ENCODE data around the gene ICAM3. TPM values are rescaled to one million over a fixed set of nuclear protein-coding genes. Genes with fewer than 3 reads are reported as not detected.
A peak's percentile ranks its signal among the peaks of the same experiment; 100 is the strongest.
"Not testable (repeated sequence)": the region's sequence is repeated elsewhere in the genome, so short reads cannot be mapped to it uniquely, and the experiment has no call there.

Gene ICAM3
- total RNA-seq, 1 donor: 3.6 TPM

DNA sequence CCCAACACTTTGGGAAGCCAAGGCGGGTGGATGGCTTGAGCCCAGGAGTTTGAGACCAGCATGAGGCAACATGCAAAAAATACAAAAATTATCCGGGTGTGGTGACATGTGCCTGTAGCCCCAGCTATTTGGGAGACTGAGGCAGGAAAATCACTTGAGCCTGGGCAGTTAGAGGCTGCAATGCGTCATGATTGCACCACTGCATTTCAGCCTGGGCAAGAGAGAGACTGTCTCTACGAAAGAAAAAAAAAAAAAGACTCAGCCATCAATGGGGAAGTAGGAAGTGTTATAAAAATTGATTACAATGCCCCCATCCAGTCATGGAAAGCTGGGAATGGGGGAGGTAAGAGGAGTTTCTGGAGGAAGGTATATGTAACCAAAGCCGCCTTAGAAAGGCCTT, 35.5 kb upstream of the ICAM3 start:
- DNase-seq (ENCODE audit: insufficient read length, low spot score, missing footprints): no peak
- Histone ChIP-seq H3K4me3 (ENCODE audit: insufficient read depth, low read length) (no peak overlapping the region), H3K4me1 (ENCODE audit: insufficient read depth, low read length) (peaks cover 6% of the 10 kb centered on the region), H3K36me3 (ENCODE audit: insufficient read depth, low read length) (peaks cover 25% of the 10 kb centered on the region), H4K20me1 (ENCODE audit: insufficient read depth, low read length) (no peaks in the 10 kb centered on the region), H2AFZ (ENCODE audit: low read length) (no peak overlapping the region), H3K4me2 (ENCODE audit: insufficient read depth, low read length) (no peak overlapping the region), H3K79me2 (ENCODE audit: insufficient read depth, low read length) (peaks cover 8% of the 10 kb centered on the region), H3K9me3 (ENCODE audit: low read depth, low read length) (no peaks in the 10 kb centered on the region), H3K27me3 (ENCODE audit: insufficient read depth, low read length) (no peaks in the 10 kb centered on the region), H3K27ac (ENCODE audit: low read depth, low read length) (no peak overlapping the region)
- TF ChIP-seq, protein P1, sequence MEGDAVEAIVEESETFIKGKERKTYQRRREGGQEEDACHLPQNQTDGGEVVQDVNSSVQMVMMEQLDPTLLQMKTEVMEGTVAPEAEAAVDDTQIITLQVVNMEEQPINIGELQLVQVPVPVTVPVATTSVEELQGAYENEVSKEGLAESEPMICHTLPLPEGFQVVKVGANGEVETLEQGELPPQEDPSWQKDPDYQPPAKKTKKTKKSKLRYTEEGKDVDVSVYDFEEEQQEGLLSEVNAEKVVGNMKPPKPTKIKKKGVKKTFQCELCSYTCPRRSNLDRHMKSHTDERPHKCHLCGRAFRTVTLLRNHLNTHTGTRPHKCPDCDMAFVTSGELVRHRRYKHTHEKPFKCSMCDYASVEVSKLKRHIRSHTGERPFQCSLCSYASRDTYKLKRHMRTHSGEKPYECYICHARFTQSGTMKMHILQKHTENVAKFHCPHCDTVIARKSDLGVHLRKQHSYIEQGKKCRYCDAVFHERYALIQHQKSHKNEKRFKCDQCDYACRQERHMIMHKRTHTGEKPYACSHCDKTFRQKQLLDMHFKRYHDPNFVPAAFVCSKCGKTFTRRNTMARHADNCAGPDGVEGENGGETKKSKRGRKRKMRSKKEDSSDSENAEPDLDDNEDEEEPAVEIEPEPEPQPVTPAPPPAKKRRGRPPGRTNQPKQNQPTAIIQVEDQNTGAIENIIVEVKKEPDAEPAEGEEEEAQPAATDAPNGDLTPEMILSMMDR (IDR thresholded peaks at IDR 0.05; ENCODE audit: extremely low read depth, low read depth, low read length): no peak

DNA sequence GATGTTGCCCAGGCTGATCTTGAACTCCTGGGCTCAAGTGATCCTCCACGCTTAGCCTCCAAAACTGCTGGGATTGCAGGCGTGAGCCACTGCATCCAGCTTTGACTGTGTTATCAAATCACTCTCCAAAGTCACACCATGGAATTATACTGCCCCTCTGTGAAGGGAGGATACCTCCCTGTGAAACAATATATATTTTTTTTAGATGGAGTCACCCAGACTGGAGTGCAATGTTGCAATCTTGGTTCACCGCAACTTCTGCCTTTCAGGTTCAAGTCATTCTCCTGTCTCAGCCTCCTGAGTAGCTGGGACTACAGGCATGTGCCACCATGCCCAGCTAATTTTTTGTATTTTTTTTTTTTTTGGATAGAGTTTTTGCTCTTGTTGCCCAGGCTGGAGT, 33.3 kb upstream of the ICAM3 start:
- Histone ChIP-seq H4K20me1 (ENCODE audit: insufficient read depth, low read length) (no peaks in the 10 kb centered on the region), H3K4me2 (ENCODE audit: insufficient read depth, low read length) (no peak overlapping the region), H3K4me1 (ENCODE audit: insufficient read depth, low read length) (no peaks in the 10 kb centered on the region), H3K27me3 (ENCODE audit: insufficient read depth, low read length) (no peaks in the 10 kb centered on the region), H3K36me3 (ENCODE audit: insufficient read depth, low read length) (peaks cover 29% of the 10 kb centered on the region), H3K4me3 (ENCODE audit: insufficient read depth, low read length) (no peak overlapping the region), H3K79me2 (ENCODE audit: insufficient read depth, low read length) (no peaks in the 10 kb centered on the region), H3K27ac (ENCODE audit: low read depth, low read length) (no peak overlapping the region), H3K9me3 (ENCODE audit: low read depth, low read length) (no peaks in the 10 kb centered on the region), H2AFZ (ENCODE audit: low read length) (no peak overlapping the region)
- DNase-seq (ENCODE audit: insufficient read length, low spot score, missing footprints): no peak
- TF ChIP-seq, protein P1 (IDR thresholded peaks at IDR 0.05; ENCODE audit: extremely low read depth, low read depth, low read length): no peak

DNA sequence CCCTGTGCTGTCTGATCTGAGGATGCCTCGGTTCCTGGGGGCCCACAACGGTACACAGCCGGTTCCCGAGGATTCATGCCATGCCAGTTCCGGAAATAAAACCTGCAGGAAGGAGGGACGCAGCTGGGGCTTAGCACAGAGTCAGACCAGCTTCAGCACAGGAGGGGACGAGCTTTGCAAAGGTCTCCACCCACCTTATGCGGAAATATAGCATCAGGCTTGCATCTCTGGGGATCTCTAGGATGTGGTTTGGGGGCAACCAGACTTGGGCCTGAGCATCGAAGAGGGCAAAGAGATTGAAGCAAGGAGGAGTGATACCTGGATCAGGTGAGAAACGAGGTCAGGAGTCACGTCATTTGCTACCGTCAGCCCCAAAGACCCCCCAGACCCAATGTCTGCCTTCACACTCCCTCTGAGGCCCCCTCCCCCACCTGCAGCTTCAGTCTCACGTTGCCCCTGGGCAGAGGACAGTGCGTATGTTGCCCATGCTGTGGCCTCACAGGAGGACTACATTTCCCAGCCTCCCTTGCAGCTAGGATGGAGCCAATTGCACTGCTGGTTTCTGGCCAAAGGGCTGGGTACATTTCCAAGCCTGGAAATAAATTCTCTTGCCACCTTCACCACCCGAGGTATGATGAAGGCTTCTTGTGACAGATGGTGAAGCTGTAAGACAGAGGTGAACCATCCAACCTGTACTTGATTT, 28.8 kb upstream of the ICAM3 start:
- Histone ChIP-seq H2AFZ (ENCODE audit: low read length) (no peak overlapping the region), H3K9me3 (ENCODE audit: low read depth, low read length) (no peaks in the 10 kb centered on the region), H3K4me2 (ENCODE audit: insufficient read depth, low read length) (no peak overlapping the region), H3K27ac (ENCODE audit: low read depth, low read length) (no peak overlapping the region), H3K4me1 (ENCODE audit: insufficient read depth, low read length) (no peaks in the 10 kb centered on the region), H3K79me2 (ENCODE audit: insufficient read depth, low read length) (no peaks in the 10 kb centered on the region), H3K27me3 (ENCODE audit: insufficient read depth, low read length) (no peaks in the 10 kb centered on the region), H3K36me3 (ENCODE audit: insufficient read depth, low read length) (peaks cover 28% of the 10 kb centered on the region), H4K20me1 (ENCODE audit: insufficient read depth, low read length) (peaks cover 6% of the 10 kb centered on the region), H3K4me3 (ENCODE audit: insufficient read depth, low read length) (no peak overlapping the region)
- peak; percentile 66 for DNase-seq (ENCODE audit: insufficient read length, low spot score, missing footprints)
- TF ChIP-seq, protein P1 (IDR thresholded peaks at IDR 0.05; ENCODE audit: extremely low read depth, low read depth, low read length): no peak

DNA sequence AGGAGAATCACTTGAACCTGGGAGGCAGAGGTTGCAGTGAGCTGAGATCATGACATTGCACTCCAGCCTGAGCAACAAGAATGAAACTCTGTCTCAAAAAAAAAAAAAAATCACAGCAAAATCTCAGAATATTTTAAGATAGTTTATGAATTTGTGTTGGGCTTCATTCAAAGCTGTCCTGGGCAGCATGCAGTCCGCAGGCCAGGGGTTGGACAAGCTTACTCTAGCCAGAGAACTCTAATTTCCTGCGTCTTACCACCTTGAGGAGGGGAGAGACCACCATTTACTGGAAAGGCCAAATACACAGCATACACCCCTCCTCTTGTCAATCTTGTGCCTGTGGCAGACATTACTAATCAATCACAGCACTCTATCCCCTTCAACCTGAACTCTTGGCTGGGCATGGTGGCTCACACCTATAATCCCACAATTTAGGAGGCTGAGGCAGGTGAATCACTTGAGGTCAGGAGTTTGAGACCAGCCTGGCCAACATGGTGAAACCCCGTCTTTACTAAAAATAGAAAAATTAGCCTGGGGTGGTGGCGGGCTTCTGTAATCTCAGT, 27.6 kb upstream of the ICAM3 start:
- H3K4me1 ChIP-seq (ENCODE audit: insufficient read depth, low read length); H2AFZ ChIP-seq (ENCODE audit: low read length); H3K27me3 ChIP-seq (ENCODE audit: insufficient read depth, low read length); H3K27ac ChIP-seq (ENCODE audit: low read depth, low read length); H3K79me2 ChIP-seq (ENCODE audit: insufficient read depth, low read length); H3K4me3 ChIP-seq (ENCODE audit: insufficient read depth, low read length); H4K20me1 ChIP-seq (ENCODE audit: insufficient read depth, low read length); H3K4me2 ChIP-seq (ENCODE audit: insufficient read depth, low read length); H3K9me3 ChIP-seq (ENCODE audit: low read depth, low read length): not testable (repeated sequence)
- peak; percentile 66 for DNase-seq (ENCODE audit: insufficient read length, low spot score, missing footprints)
- H3K36me3 ChIP-seq (ENCODE audit: insufficient read depth, low read length): peaks cover 28% of the 10 kb centered on the region

Measured in osteoblast (primary cell).